GM19395 (cell line): ENCODE data around the gene PDHB.

Experiments
- ATAC-seq: cut with Tn5 transposase; IDR thresholded peaks from one replicate; pipeline ENCODE4 v1.9.1; 2021; ENCODE audit warnings: mild to moderate bottlenecking, moderate library complexity; ENCODE audit not compliant: unreplicated experiment

PDHB gene

GRCh38 chr3:58433400-58434167 is at the start of gene PDHB:
PDHB (minus strand) TSS chr3:58433832; CDS start chr3:58433809, 23 bp downstream.
- ATAC-seq = peak; percentile 95

DNA sequence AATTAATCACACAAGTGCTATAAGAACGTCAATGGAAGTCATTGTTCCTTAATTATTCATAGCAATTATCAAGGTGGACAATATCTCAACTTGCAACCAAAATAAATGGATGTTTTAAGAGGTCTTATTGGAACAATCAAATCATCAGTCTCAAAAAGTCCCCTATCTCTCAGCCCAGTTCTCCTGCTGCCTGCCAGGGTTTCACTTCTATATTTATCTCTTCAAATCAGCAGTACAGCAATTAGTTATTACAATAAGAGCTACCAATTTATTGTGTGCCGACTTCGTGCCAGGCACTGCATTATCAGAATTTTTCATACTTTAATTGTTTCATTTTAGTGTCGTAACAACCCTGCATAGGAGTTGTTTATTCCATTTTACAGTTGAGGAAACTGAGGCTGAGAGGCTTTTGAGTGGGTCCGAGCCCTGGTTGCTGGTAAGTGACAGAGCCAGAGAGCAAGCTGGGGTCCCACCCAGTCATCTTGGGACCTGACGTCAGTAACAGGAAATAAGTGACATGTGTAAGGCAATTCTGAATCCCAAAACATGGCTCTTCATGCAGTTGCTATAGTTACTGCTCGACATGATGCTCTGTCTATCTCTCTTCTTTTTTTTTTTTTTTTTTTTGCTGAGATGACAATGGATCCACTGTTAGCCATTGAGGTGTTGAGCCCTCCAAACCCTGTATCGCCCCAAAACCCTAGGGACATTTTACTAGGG is 49.4 kb upstream of the PDHB start:
- no peak for ATAC-seq

- no peak for ATAC-seq
Observed at GRCh38 chr3:58480309-58480708, 46.7 kb upstream of the PDHB start.

GRCh38 chr3:58478781-58479180 is 45.1 kb upstream of the PDHB start:
- ATAC-seq = no peak

DNA sequence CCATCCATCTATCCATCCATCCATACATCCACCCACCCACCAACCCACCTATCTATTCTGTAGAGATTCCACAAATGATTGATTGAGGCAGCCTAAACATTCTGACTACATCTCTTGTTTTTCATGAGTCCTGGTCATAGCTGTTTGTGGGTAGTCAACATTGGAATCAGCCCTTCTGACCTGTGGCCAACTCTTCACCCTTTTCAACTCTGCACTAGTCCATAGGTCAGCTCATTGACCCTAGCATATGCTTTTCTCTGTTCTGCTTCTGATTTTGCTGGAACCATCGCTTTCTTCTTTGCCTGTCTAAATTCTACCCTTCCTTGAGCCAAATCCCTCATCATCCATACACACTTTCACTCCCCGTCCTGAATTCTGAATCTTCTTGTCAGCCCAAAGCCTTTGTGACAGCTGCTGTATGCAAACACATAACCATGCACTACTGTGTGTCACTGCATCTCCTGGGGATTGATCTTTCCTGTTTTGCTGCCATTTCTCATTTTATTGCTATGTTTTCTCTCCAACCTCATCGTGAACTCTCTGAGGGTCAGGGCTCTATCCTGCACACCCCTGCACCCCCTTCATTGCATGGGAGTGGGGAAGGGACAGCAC is 41.4 kb upstream of the PDHB start:
- ATAC-seq = no peak

DNA sequence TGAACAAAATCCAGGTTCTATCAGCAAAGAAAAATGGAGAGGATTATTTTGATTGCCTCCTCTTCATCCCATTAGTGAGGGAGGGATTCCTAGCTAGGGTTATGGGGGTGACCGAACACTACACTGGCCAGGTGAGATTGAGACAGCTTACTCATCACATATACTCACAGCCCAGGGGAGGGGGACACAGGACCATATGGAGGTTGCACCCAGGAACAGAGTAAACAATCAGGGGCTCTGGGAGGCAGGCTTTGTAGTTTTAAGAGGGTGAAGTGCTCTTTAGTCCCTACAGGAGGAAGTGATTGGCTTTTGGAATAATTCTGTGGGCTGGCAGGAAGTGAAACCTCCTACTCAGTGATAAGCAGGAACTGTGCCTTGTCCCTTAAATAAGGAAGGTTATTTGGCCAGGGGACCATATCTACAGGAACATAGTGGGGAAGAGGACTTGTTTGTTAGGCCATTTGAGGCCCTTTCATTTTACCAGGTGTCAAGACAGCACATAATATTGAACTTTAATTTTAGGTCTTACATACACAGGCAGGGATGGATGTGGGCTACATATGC is 40.8 kb upstream of the PDHB start:
- no peak for ATAC-seq

DNA sequence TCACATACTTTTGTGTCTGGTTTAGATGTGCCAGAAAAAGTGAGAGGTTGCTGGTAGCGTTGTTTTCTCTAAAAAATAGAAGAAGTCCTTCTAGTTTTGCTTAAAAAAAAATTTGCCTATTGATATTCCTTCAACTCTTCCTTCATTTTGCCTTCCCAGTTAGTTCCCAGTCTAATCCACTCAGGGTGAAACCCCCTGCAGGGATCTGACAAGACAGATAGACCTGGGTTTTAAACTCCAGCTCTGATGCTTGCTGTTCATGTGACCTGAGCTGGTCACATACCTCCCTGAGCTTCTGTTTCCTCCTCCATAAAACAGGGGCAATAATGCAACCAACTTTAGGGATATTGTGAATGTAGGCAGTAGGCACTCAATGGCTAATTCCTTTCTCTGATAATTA is 39.6 kb upstream of the PDHB start:
- ATAC-seq = no peak

DNA sequence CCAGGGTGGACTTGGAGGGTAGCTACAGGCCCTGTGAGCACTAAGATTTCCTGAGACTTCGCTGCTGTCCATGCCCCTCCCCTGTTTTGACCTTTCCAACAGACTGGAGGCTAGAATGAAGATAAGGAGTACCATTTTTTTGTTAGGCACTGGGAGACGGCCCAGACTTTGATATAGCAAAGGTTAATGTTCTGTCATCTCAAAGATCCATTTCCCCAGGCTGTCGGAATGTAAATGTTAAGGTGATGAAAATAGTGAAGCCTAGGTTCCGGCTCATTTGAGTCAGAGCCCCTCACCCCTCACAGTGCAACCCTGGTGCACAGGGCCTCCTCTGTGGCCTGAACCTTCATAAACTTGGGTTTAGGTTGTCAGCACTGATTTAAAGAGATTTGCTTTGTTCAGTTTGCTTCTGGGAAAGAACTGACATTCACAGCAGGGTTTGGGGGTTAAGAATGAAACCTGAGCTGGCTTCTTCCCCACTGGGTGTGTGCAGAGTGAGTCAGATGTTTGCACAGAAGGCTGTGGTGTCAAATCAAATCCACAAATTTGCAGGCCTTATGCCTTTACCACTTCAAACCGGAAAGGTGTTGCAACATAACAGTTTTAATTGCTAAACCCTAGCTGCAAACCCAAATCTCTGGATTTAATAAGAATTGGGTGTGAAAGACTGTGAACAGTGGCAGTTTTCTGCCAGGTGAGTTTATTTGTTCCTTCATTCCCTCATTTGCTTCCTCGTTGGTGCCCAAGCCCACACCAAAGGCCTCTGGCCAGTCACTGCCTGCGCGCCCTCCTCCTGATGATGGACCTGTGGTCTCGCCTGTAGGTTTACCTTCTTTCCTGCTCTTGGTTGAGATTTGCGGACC is 37.6 kb upstream of the PDHB start:
- no peak for ATAC-seq

DNA sequence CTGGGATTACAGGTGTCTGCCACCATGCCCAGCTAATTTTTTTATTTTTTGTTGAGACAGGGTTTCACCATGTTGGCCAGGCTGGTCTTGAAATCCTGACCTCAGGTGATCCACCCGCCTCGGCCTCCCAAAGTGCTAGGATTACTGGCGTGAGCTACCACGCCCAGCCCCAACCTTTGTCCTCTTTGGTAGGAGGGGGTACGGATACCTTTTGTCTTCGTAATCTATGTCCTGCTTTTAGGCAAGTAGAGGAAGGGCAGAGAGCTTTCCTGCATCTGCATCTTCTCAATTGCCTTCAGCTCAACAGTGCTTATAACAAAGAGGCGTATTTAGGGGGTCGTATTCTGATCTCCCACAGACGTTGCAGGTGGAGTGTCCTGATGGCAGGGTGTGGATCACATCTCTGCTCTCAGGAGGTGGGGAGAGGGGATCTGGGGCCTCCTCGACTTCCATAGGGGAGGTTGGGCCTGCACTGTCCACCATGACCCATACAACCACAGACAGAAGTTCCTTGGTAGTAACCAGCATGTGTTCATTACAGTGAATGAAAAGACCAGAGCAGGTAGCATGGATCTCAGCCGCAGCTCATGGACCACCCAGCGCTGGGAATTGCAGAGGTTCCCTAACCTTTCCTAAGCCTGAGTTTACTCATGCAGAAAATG is 36.9 kb upstream of the PDHB start:
- no peak for ATAC-seq

DNA sequence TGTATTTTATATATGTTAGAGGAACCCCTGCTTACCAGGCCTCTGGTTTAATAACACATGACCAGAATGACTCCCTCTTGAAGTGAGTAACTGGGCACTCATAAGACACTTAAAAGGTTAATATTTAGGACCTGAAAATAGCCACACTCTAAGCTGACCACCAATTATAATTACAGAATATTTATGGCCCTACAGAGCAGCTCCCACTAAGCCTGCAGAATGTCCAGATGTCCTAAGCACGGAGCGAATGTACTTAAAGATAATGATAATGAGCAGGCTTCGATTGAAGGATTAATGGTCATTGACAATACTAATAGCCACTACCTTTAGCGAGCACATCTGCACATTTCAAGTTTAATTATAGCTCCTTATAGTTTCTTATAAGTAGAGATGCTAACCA is 35.5 kb upstream of the PDHB start:
- ATAC-seq = no peak

DNA sequence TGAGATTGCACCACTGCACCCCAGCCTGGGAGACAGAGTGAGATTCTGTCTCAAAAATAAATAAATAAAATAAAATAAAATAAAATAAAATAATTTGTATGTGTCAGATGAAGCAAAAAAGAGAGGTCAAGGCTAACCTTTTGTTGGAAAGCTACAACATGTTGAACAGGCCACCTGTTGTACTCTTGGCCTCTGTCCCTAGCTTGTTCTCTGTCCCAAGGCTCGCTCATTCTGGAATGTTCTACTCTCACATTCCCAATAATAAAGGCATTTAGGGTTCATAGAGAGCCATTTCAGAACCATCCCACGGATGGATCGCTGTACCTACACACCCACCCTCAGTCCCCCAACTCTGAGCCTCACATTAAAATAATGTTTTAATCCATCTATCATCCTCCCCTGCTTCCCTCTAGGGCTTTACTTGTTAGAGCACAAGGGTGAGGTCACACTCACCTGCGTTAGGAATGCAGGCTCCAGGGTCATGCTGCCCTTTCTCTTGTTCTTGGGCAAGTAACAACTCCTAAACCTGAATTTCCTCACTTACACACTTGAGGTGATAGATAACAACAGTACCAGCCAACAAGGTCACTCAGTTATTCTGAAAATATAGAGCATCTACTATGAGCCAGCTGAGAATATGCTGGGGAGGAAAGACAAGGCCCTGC is 33.4 kb upstream of the PDHB start:
- ATAC-seq = no peak

DNA sequence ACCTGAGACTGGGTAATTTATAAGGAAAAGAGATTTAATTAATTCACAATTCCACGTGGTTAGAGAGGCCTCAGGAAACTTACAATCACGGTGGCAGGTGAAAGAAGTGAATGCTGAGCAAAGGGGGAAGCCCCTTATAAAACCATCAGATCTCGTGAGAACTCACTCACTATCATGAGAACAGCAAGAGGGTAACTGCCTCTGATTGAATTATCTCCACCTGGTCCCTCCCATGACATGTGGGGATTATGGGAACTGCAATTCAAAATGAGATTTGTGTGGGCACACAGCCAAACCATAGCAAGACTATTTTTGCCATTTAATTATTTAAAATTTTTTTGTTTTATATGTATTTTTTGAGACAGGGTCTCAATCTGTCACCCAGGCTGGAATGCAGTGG is 31.2 kb upstream of the PDHB start:
- ATAC-seq = no peak

DNA sequence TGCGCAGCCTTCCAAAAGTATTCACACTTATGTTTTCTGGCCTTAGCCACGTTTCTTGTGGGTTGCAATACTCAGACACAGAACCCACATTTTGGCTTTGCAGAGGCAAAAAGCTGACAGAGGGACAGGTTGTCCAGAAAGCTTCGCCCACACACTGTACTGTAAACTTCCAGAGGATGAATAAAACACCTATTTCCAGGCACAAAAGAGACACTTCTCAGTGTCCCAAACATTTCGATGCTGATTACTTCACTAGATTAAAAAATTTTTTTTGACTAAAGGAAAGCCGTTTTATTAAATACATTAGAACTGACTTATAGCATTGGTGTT is 30.3 kb upstream of the PDHB start:
- peak; percentile 24 for ATAC-seq

GRCh38 chr3:58463181-58463941 is 29.7 kb upstream of the PDHB start:
- ATAC-seq = peak; percentile 89

DNA sequence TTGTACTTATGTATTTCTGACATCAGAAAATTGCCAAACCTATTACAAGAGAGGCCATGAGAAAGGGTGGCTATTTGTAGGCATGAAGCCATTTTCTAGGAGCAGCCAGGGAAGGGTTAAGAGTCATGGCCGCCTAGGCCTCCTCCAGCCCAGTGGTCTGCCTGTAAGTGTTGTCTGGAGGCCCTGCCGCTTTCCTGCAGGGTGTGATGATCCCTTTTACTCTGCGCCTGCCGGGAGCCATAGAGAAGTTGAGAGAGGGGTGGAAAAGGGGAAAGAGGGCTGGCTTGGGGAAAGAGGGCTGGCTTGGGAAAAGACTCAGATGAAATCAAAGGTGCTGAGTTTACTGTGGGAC is 29.2 kb upstream of the PDHB start:
- ATAC-seq = no peak

DNA sequence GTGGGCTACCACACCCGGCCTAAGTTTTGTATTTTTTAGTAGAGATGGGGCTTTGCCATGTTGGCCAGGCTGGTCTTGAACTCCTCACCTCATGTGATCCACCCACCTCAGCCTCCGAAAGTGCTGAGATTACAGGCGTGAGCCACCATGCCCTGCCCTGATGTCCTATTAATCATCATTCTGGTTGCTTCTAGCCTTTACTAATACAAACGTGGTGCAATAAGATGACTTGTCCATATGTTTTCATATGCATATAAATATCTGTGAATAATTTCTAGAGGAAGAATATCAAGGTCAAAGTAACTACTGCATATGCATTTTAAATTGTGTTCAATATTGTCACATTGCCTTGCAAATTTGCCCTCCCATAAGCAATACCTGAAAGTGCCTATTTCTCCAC is 25.5 kb upstream of the PDHB start:
- no peak for ATAC-seq

DNA sequence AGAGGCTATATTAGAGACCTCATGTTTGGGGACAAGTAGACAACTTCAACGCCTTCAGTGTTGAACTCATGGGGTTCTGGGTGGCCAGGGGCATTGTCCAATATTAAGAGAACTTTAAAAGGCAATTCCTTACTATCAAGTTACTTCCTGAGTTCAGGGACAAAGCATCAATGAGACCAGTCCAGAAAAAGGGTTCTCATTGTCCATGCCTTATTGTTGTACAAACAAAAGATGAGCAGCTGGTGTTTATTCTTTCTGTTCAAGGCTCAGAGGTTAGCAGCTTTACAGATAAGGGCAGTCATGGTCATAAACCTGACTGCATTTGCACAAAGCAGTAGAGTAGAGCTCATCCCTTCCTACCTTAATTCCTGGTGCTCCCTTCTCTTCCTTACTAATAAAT is 18.5 kb upstream of the PDHB start:
- ATAC-seq = no peak

DNA sequence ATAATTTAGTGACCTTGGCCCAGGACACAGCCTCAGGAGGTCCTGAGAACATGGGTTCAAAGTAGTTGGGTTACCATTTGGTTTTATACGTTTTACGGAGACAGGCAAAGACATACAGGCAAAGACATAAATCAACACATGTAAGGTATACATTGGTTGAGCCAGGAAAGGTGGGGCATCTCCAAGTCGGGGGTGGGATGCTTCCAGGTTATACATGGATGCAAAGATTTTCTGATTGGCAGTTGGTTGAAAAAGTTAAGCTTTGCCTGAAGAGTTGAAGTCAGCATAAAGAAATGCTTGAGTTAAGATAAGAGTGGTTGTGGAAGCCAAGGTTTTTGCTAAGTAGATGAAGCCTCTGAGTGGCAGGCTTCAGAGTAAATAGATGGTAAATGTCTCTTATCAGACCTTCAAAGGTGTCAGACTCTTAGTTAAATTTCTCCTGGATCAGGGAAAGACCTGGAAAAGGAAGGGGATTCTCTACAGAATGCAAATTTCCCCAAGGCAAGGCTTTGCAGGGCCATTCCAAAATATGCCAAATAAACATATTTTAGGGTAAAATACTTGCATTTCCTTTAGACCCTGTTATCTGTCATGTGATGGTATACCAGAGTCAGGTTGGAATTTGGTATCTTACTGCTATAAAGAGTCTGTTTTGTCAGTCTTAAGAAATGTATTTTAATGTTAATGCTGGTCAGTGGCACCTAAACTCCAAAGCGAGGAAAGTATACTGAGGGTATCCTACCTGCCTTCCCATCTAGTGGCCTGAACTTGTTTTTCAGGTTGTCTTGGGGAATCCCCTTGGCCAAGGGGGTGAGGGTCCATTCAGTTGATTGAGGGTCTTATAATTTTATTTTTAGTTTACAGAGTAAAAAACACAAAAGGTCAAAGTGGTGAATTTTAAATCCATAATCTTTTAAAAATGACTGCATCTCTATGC is 8.2 kb upstream of the PDHB start:
- no peak for ATAC-seq
